NCI-H69 (cell line): ENCODE data around the gene KLHL3.
"Not testable (repeated sequence)": the region's sequence is repeated elsewhere in the genome, so short reads cannot be mapped to it uniquely, and the experiment has no call there.

ENCODE experiments used
- DNase-seq: peaks from one replicate; lab custom pipeline; 2025; lab: John Stamatoyannopoulos, UW

The KLHL3 gene, protein sequence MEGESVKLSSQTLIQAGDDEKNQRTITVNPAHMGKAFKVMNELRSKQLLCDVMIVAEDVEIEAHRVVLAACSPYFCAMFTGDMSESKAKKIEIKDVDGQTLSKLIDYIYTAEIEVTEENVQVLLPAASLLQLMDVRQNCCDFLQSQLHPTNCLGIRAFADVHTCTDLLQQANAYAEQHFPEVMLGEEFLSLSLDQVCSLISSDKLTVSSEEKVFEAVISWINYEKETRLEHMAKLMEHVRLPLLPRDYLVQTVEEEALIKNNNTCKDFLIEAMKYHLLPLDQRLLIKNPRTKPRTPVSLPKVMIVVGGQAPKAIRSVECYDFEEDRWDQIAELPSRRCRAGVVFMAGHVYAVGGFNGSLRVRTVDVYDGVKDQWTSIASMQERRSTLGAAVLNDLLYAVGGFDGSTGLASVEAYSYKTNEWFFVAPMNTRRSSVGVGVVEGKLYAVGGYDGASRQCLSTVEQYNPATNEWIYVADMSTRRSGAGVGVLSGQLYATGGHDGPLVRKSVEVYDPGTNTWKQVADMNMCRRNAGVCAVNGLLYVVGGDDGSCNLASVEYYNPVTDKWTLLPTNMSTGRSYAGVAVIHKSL

DNA sequence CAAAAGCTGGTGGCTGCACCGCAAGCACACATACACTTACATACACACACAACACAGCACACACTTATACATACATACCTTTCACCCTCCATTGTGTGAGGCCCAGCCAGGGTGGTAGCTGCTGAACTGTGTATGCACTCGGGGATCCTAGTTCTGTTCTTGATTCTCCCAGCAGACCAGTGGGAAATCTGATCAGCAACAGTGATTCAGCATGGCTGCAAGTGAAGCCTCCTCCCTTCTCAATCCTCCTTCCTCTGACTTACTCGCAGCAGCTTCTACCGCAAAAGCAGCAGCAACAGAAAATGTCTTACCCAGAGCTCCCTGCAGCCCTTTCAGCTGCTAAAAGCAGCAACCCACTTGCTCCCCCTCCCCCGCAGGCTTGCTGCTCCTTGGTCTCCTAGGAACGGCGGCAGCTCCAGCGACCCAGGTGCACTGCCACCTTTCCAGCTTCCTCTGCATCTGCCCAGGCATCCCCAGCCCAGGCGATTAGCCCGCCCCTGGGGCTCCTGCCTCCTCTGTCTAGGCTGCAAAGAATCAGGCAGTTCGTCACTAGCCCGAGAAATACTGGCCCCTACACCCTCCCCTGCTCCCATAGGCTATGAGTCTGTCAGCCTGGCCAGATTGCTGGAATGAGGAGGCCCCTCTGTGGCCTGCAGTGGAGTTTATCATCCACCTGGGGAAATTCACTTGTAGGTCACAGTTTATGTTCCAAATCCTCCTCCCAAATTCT lies at the start of gene KLHL3:
Gene KLHL3, minus strand, starts transcription at position 535 of the 730 bp plus-strand sequence. Its CDS starts 443 bp downstream, at position 92.
- peak; percentile 95 for DNase-seq

- DNase-seq: no peak
Measured at GRCh38 chr5:137782984-137783536, 47.2 kb upstream of the KLHL3 start.

DNA sequence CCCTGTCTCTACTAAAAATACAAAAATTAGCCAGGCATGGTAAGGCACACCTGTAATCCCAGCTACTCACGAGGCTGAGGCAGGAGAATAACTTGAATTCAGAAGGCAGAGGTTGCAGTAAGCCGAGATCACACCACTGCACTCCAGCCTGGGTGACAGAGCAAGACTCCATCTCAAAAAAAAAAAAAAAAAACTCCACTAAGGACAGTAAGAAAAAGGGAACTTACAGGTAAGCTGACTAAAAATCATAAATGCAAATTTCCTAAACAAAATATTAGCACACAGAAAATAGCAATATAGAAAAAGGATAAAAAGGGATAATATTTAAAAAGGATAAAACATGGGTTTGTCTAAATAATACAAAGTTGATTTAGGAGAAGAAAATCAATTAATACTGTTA lies 46.2 kb upstream of the KLHL3 start:
- no peak for DNase-seq

- peak; percentile 68 for DNase-seq
Measured at GRCh38 chr5:137778772-137779564, 43.1 kb upstream of the KLHL3 start.

DNA sequence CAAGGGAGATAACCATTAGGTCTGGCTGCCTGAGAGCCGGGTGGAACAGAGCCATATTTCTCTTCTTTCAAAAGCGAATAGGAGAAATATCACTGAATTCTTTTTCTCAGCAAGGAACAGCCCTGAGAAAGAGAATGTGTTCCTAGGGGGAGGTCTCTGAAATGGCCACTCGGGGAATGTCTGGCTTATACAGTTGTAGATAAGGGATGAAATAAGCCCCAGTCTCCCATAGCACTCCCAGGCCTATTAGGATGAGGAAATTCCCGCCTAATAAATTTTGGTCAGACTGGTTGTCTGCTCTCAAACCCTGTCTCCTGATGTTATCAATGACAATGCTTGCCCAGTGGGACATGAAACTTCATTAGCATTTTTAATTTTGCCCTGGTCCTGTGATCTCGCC lies 32.0 kb upstream of the KLHL3 start:
- not testable (repeated sequence) for DNase-seq

GRCh38 chr5:137761566-137761965 lies 25.7 kb upstream of the KLHL3 start:
- peak; percentile 28 for DNase-seq

DNA sequence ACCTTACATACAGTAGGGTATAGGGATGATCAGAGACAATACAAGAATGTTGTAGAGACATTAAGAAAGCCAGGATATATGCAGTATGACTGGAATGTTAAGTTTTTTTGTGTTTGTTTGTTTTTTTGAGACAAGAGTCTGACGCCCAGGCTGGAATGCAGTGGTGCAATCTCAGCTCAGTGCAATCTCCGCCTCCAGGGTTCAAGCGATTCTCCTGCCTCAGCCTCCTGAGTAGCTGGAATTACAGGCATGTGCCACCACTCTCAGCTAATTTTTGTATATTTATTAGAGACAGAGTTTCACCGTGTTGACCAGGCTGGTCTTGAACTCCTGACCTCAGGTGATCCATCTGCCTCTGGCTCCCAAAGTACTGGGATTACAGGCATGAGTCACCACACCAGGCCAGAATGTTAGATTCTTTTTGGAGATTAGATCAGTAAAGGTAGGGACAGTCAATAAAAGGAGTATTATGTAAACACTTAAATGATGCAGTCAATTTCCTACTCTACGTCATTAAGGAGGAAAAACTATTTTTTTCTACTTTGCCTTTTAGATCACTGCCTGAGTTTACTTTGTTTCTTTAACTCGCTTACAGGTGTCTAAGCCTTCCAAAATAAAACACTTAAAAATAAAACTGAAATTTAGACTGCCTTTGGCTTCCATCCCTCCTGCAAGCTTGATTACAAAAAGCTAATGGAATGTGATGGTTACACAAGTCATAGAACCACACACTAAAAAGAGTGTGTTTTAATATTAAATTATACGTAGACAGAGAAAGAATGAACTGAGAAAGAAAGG lies 25.0 kb upstream of the KLHL3 start:
- DNase-seq: peak; percentile 13

DNA sequence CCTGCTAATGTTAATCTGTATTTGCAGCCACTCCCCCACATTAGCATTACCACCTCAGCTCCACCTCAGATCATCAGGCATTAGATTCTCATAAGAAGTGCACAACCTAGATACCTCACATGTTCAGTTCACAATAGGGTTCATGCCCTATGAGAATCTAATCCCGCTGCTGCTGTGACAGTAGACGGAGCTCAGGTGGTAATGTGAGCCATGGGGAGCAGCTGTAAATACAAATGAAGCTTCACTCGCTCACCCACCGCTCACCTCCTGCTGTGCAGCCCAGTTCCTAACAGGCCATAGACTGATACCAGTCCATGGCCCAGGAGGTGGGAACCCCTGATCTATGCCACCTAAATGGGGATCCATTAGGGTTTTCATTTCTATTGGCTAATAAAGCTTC lies 24.4 kb upstream of the KLHL3 start:
- no peak for DNase-seq

DNA sequence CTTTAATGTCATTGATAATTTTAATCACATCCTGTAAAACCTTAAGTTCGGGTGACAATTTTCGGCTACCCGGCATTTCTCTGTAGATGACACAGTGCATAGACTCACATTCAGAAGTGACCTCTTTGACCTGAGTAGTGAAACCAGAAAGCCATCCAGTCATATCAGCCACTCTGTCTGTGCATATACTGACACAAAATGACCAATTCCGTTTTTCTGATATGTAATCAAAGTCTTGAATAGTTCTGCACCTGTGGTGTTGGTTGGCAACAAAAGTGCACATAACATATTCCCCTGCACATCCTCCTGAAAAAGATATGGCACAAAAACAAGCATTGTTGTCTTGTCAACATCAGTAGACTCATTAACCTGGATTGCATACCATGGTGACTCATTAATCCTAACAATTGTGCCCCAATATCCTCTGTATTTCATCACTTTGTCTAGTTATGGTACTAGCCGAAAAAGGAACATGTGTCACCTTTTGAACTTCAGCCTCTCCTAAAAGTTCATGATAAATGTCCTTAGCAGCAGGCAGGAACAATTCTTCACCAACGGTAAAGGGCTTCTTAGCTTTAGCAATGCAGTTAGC lies 22.9 kb upstream of the KLHL3 start:
- no peak for DNase-seq

- DNase-seq: no peak
Measured at GRCh38 chr5:137758121-137758520, 22.2 kb upstream of the KLHL3 start.

DNA sequence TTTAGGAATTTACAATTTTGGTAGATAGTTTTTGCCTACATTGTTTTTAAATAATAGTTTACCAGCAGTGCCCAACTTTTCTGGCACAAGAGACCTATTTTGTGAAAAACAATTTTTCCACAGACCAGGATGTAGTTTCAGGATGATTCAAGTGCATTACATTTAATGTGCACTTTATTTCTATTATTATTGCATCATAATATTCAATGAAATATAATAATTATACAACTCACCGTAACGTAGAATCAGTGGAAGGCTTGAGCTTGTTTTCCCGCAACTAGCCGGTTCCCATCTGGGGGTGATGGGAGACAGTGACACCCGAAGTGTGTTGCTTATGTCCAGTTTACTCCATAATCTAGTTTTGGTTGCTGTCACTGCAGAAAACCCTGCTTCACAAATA lies 21.7 kb upstream of the KLHL3 start:
- DNase-seq: no peak

DNA sequence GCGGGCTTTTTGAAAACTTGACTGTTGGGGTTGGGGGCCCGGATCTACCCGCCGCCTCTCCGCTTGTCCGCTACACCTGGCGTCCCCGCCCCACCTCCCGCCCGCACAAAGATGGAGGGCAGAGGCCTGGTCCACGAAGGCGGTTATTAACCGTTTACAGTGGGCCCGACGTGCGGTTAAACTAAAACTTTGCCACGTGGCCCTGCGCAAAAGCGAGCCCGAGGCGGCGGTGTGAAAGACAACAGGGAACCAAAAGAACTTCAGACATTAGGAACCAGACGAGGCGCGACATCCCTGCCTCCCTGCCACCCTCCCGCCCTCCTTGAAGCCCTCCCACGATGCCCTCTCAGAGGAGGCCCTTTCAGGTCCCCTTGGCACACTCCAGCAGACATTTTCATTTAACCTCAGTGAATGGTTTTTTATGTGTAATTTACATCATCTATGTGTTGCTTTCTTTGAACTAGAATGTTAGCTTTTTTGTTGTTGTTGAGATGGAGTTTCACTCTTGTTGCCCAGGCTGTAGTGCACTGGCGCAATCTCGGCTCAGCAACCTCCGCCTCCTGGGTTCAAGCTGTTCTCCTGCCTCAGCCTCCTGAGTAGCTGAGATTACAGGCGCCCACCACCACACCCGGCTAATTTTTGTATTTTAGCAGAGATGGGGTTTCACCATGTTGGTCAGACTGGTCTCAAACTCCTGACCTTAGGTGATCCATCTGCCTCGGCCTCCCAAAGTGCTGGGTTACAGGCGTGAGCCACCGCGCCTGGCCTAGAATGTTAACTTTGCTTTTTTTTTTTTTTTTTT lies 19.3 kb upstream of the KLHL3 start:
- DNase-seq: no peak

GRCh38 chr5:137754188-137754960 lies 18.5 kb upstream of the KLHL3 start, which contains the start of gene HNRNPA0:
Gene HNRNPA0 (minus strand): TSS chr5:137754363. CDS start chr5:137754066, 297 bp downstream.
- DNase-seq: peak; percentile 99

- DNase-seq: no peak
Measured at GRCh38 chr5:137753691-137754187, 17.9 kb upstream of the KLHL3 start.

DNA sequence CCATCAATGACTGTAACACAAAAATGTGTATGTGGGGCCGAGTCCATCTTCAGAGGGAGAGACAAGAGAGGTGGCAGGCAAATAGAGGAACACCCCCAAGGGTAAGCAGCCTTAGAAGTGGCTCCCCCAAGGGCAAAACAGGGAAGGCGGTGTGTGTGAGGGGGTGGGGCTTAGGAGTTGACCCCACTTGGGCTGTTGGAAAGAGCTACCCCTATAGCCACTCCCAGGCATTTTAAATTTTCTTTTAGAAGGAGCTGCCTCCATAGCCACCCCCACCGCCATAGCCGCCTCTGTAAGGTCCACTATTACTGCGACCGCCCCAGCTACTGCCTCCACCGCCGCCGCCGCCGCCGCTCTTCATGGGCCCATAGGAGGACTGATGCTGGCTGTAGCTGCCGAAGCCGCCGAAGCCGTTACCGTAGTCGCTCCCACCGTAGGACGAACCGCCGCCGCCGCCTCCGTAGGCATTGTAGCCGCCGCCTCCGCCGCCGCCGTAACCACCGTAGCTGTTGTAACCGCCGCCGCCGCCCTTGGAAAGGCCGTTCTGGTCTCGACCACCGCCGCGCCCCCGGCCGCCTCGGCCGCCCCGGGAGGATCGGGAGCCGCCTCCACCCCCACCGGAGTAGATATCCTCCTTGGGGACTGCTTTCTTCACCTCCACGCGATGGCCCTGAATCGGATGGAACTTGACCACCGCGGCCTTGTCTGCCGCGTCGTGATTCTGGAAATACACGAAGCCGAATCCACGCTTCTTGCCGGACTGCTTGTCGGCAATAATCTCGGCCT lies 17.2 kb upstream of the KLHL3 start:
- DNase-seq: peak; percentile 59

DNA sequence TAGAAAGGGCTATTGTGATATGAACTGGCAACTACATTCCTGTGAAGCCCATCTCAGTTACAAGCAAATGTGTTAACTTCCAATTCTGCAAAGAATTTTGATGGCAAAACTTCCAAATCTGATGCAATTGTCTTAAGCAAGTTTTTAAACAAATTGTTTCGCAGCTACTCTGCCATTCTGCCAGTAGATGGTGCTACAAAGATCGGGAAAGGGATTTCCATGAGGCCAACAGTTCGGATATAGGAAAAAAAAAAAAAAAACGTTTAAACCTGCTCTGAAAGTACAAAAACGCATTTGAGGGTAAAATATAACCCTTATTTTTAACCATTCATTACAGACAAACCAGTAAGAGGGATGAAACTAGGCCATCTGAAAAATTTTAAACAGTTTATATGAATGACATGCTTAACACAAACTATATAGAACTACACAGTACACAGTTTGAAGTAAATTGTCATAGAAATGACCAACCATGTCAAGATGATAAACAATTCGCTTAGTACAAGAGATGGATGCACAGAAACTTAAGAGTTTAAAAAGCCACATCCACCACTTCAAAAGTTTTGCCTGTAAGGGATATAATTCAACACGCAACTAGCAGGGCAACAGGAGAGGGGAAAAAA lies 16.1 kb upstream of the KLHL3 start:
- DNase-seq: peak; percentile 74

GRCh38 chr5:137750436-137750835 lies 14.5 kb upstream of the KLHL3 start:
- DNase-seq: no peak
